Calu3 (cell line): ENCODE measurements around the gene MAT2A. TPM values are rescaled to one million over a fixed set of nuclear protein-coding genes. Genes with fewer than 3 reads are reported as not detected.

ENCODE experiments used
- BruUV-seq: library from RNA; stranded (reverse); fragments of 400-500 nt; replicated peaks from 2 replicates; lab custom pipeline; 2021; lab: Mats Ljungman, UMichigan
- CTCF ChIA-PET: fragments of 300-600 bp; sonication (Branson Sonifier 250); formaldehyde crosslinking; loops from one replicate; lab custom pipeline; 2022; ENCODE audit warnings: antibody characterized with exemption; lab: Charles Lee
- DNase-seq: peaks from one replicate; pipeline ENCODE4 v3.0.0; 2022
- H3K27ac Mint-ChIP-seq: one replicate; pipeline ENCODE4 v1.8.0; 2022; ENCODE audit warnings: mixed read lengths; ENCODE audit not compliant: unreplicated experiment
- H3K27me3 Mint-ChIP-seq: one replicate; pipeline ENCODE4 v1.8.0; 2022; ENCODE audit warnings: mixed read lengths; ENCODE audit not compliant: unreplicated experiment
- H3K36me3 Mint-ChIP-seq: one replicate; pipeline ENCODE4 v1.8.0; 2022; ENCODE audit warnings: mild to moderate bottlenecking, moderate library complexity, mixed read lengths; ENCODE audit not compliant: insufficient read depth, unreplicated experiment
- H3K4me1 Mint-ChIP-seq: one replicate; pipeline ENCODE4 v1.8.0; 2022; ENCODE audit warnings: mild to moderate bottlenecking, low read depth, mixed read lengths; ENCODE audit not compliant: unreplicated experiment
- H3K4me3 Mint-ChIP-seq: one replicate; pipeline ENCODE4 v1.8.0; 2022; ENCODE audit warnings: mild to moderate bottlenecking, low read depth, moderate library complexity, mixed read lengths; ENCODE audit not compliant: unreplicated experiment
- H3K9me3 Mint-ChIP-seq: one replicate; pipeline ENCODE4 v1.8.0; 2022; ENCODE audit warnings: low read depth, mixed read lengths; ENCODE audit not compliant: unreplicated experiment
- intact Hi-C: fragments of 100-400 bp; cut with micrococcal nuclease; formaldehyde crosslinking; loops from one replicate; pipeline ENCODE4 v1.10.0; 2022; ENCODE audit not compliant: unreplicated experiment
- total RNA-seq: library from RNA; stranded (reverse); gene quantifications from 2 replicates; pipeline ENCODE4 v1.2.3, GENCODE V29; 2022
- TF ChIP-seq, protein P1 (sequence below): fragments of 200-600 bp; IDR thresholded peaks from one replicate; pipeline ENCODE4 v1.8.0; 2022; ENCODE audit warnings: antibody characterized with exemption; ENCODE audit not compliant: unreplicated experiment

MAT2A gene
- total RNA-seq, 1 experiment from 2014 or later = 387 TPM

DNA sequence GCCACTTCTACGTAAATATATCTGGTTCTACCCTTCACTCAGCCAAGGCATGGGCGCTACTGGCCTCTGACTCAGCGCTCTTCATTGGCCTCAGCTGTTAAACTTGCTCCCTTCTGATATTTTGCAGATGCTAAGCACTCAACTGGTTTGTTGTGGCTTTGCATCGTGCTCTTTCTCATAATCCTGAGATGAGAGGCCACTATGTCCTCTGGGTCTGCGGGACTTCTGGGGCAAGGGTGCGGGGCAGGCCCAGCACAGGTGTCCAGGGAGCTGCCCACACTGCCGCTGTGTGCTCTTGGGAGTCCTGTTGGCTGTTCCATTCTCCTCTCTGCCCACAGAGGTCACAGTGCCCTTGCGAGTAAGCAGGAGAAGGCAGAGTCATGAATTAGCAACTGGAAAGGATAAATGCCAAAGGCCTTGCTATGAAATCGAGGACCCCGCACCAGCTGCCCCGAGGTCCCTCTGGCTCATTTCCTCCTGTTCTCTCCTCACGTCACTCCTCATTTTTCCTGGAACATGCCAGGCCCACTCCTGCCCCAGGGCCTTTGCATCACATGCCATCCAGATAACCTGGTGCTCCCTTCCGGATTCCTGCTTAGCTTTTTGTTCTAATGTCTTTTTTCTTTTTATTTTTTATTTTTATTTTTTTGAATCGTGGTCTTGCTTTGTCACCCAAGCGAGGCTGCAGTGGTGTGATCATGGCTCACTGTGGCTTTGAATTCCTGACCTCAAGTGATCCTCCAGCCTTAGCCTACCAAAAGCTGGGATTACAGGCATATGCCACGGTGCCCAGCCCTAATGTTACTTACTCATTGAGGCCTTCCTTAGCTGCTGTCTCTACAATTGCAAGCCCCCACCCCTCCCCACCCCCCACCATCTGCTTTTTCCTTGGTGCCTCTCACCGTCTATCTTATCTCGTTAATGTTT is 34.9 kb upstream of the MAT2A start:
- CTCF ChIA-PET = interaction anchor here (0.7 to 1.6 kb wide), 8 partner anchors 11 to 83 kb away, joined by 3 to 11 read pairs (median 4); partner anchors contain the start of gene MAT2A
- BruUV-seq = no TSS peak
- Mint-ChIP-seq H3K36me3 (peaks cover 18% of the 10 kb centered on the region), H3K4me3 (no peak overlapping the region), H3K27me3 (no peaks in the 10 kb centered on the region), H3K9me3 (no peaks in the 10 kb centered on the region), H3K27ac (peak overlapping the region; percentile 57), H3K4me1 (peaks cover 52% of the 10 kb centered on the region)
- TF ChIP-seq, protein P1, sequence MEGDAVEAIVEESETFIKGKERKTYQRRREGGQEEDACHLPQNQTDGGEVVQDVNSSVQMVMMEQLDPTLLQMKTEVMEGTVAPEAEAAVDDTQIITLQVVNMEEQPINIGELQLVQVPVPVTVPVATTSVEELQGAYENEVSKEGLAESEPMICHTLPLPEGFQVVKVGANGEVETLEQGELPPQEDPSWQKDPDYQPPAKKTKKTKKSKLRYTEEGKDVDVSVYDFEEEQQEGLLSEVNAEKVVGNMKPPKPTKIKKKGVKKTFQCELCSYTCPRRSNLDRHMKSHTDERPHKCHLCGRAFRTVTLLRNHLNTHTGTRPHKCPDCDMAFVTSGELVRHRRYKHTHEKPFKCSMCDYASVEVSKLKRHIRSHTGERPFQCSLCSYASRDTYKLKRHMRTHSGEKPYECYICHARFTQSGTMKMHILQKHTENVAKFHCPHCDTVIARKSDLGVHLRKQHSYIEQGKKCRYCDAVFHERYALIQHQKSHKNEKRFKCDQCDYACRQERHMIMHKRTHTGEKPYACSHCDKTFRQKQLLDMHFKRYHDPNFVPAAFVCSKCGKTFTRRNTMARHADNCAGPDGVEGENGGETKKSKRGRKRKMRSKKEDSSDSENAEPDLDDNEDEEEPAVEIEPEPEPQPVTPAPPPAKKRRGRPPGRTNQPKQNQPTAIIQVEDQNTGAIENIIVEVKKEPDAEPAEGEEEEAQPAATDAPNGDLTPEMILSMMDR = no peak
- DNase-seq = no peak
- intact Hi-C loops = loop anchor here (2.0 kb wide), 1 partner anchor 83 kb away; no protein-coding TSS in a partner anchor

DNA sequence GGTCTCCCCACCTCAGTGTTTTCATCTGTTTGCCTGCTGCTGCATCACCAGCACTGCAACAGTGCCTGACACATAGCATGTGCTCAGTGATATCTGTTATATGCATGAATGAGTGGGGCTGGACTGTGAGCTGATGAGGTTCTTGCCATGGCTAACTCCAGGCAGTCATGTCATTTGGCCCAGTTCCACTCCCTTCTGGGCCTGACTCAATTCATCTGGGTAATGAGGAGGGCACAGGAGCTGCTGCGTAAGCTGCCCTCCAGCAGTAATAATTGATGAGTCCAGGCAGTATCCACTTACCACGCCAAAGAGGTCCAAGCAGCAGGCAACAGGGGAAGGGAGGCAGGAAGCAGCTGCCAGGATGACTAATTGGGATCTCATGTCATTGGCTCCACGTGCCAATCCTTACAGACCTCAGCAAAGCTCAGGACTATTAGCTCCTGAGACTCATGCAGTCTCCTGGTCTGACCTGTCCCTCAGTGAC is 34.1 kb upstream of the MAT2A start:
- intact Hi-C loops = no loop called here
- Mint-ChIP-seq H3K9me3 (no peaks in the 10 kb centered on the region), H3K27ac (peak overlapping the region; percentile 57), H3K4me1 (peaks cover 49% of the 10 kb centered on the region), H3K27me3 (no peaks in the 10 kb centered on the region), H3K36me3 (peaks cover 14% of the 10 kb centered on the region), H3K4me3 (no peak overlapping the region)
- TF ChIP-seq, protein P1 = no peak
- BruUV-seq = no TSS peak
- CTCF ChIA-PET = interaction anchor here (0.6 to 1.4 kb wide), 9 partner anchors 10 to 85 kb away, joined by 3 to 11 read pairs (median 4); partner anchors contain the start of gene MAT2A
- DNase-seq = peak; percentile 52

DNA sequence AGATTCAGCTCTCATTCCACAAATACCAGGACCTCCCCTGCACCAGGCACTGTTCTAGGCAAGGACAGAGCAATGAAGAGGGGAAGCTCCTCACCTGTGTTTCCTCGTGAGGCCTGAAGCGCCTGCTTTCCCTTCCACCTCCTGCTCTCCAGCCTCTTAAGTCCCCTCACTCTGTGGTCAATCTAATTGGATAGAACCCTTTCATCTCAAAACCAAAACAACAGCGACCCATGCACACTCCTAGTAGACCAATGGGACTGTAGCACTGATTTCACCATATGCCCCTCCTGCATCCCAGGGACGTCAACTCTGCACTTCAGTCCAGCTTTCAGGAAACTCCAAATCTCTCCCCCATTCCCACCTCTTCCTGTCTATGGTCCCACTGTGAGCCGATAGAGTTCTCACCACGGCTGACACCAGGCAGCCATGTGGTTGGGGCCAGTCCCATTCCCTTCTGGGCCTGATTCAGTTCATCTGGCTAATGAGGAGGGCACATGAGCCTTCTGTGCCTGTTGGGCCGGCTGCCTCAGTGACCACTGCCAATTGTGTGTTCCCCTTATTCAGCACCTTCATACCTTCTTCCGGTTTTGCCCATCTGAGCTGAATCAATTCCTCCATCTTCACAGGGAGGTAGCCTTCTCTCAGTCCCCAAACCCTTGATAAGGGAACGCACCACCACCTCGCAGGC is 33.3 kb upstream of the MAT2A start:
- no peaks in the 10 kb centered on the region for H3K27me3 Mint-ChIP-seq
- H3K27ac Mint-ChIP-seq = peak overlapping the region; percentile 57
- DNase-seq = no peak
- BruUV-seq = no TSS peak
- H3K9me3 Mint-ChIP-seq = no peaks in the 10 kb centered on the region
- intact Hi-C loops = no loop called here
- H3K4me3 Mint-ChIP-seq = no peak overlapping the region
- H3K36me3 Mint-ChIP-seq = peaks cover 14% of the 10 kb centered on the region
- TF ChIP-seq, protein P1 = no peak
- peaks cover 47% of the 10 kb centered on the region for H3K4me1 Mint-ChIP-seq
- CTCF ChIA-PET = interaction anchor here (0.8 to 1.4 kb wide), 6 partner anchors 10 to 86 kb away, joined by 4 to 11 read pairs (median 6); partner anchors contain the start of gene MAT2A

GRCh38 chr2:85506768-85507181 is 32.2 kb upstream of the MAT2A start:
- intact Hi-C loops = no loop called here
- DNase-seq = no peak
- Mint-ChIP-seq H3K4me3 (no peak overlapping the region), H3K27me3 (no peaks in the 10 kb centered on the region), H3K4me1 (peaks cover 40% of the 10 kb centered on the region), H3K9me3 (no peaks in the 10 kb centered on the region), H3K36me3 (peaks cover 14% of the 10 kb centered on the region), H3K27ac (no peak overlapping the region)
- BruUV-seq = no TSS peak
- CTCF ChIA-PET = interaction anchor here (0.9 kb wide), 1 partner anchor 10 kb away, joined by 5 read pairs; no protein-coding TSS in a partner anchor
- TF ChIP-seq, protein P1 = no peak
